ENCODE results near the gene RSPO3. TPM values are rescaled to one million over a fixed set of nuclear protein-coding genes. Genes with fewer than 3 reads are reported as not detected.
"Not testable (repeated sequence)": the region's sequence is repeated elsewhere in the genome, so short reads cannot be mapped to it uniquely, and the experiment has no call there.

RSPO3 gene
- total RNA-seq, 1 donor from 2014 or later = 14.0 TPM

- Histone ChIP-seq H3K9me3 (no peaks in the 10 kb centered on the region), H3K27me3 (no peaks in the 10 kb centered on the region), H3K4me3 (no peak overlapping the region), H3K27ac (no peak overlapping the region), H3K36me3 (no peaks in the 10 kb centered on the region), H3K4me1 (no peaks in the 10 kb centered on the region)
- no peak for DNase-seq (ENCODE audit: extremely low spot score in 2 of 2)
- TF ChIP-seq POLR2AphosphoS5 (IDR thresholded peaks at IDR 0.05; ENCODE audit: insufficient read depth in 1 of 2, low read depth in 1 of 2) (no peak), CTCF (IDR thresholded peaks at IDR 0.05) (no peak), POLR2A (IDR thresholded peaks at IDR 0.05) (no peak)
- intact Hi-C loops (cut with DNase I) = no loop called here
Measured at GRCh38 chr6:127207591-127208120, 89.2 kb downstream of the RSPO3 start.

DNA sequence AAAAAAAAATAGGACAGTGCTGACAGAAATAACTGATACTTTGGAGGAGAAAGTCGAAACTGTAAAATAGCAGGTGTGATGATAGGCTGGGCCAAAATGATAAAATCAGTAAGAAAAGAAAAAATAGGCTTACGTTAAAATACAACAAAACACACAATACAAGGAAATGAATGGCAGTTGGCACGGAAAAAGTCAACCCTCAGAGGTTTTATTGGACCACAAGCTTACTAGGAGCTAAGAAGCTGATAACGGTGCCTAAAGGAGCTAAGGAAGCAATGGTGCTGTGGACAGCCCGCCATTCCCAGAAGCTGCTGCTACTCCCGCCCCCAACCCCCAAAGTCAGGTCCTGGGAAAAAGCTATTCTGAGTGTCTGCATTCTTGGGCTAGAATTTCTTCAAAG is 92.3 kb downstream of the RSPO3 start:
- Histone ChIP-seq H3K36me3 (no peaks in the 10 kb centered on the region), H3K27ac (no peak overlapping the region), H3K27me3 (no peaks in the 10 kb centered on the region), H3K4me3 (no peak overlapping the region), H3K4me1 (no peaks in the 10 kb centered on the region), H3K9me3 (no peaks in the 10 kb centered on the region)
- DNase-seq (ENCODE audit: extremely low spot score in 2 of 2) = no peak
- intact Hi-C loops (cut with DNase I) = no loop called here
- TF ChIP-seq POLR2AphosphoS5 (IDR thresholded peaks at IDR 0.05; ENCODE audit: insufficient read depth in 1 of 2, low read depth in 1 of 2) (no peak), CTCF (IDR thresholded peaks at IDR 0.05) (no peak), POLR2A (IDR thresholded peaks at IDR 0.05) (no peak)

- Histone ChIP-seq H3K4me3 (no peak overlapping the region), H3K27ac (no peak overlapping the region), H3K36me3 (no peaks in the 10 kb centered on the region), H3K4me1 (no peaks in the 10 kb centered on the region), H3K9me3 (no peaks in the 10 kb centered on the region), H3K27me3 (no peaks in the 10 kb centered on the region)
- no peak for TF ChIP-seq POLR2A (IDR thresholded peaks at IDR 0.05)
- no peak for TF ChIP-seq CTCF (IDR thresholded peaks at IDR 0.05)
- TF ChIP-seq POLR2AphosphoS5 (IDR thresholded peaks at IDR 0.05; ENCODE audit: insufficient read depth in 1 of 2, low read depth in 1 of 2) = no peak
- intact Hi-C loops (cut with DNase I) = no loop called here
- no peak for DNase-seq (ENCODE audit: extremely low spot score in 2 of 2)
Measured at GRCh38 chr6:127212376-127212775, 93.9 kb downstream of the RSPO3 start.

DNA sequence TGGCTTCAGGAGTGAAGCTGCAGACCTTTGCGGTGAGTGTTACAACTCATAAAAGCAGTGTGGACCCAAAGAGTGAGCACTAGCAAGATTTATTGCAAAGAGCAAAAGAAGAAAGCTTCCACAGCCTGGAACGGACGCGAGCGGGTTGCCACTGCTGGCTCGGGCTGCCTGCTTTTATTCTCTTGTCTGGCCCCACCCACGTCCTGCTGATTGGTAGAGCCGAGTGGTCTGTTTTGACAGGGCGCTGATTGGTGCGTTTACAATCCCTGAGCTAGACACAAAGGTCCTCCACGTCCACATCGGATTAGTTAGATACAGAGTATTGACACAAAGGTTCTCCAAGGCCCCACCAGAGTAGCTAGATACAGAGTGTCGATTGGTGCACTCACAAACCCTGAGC is 95.6 kb downstream of the RSPO3 start:
- H3K4me1 ChIP-seq; DNase-seq (ENCODE audit: extremely low spot score in 2 of 2); H3K27ac ChIP-seq; H3K4me3 ChIP-seq; intact Hi-C loops (cut with DNase I); H3K27me3 ChIP-seq; H3K36me3 ChIP-seq; H3K9me3 ChIP-seq: not testable (repeated sequence)

DNA sequence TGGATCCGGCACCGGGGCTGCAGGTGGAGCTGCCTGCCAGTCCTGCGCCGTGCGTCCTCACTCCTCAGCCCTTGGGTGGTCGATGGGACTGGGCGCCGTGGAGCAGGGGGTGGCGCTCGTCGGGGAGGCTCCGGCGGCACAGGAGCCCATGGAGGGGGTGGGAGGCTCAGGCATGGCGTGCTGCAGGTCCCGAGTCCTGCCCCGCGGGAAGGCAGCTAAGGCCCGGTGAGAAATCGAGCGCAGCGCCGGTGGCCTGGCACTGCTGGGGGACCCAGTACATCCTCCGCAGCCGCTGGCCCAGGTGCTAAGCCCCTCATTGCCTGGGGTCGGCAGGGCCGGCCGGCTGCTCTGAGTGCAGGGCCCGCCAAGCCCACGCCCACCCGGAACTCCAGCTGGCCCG is 96.1 kb downstream of the RSPO3 start:
- H3K27me3 ChIP-seq; H3K4me3 ChIP-seq; H3K9me3 ChIP-seq; intact Hi-C loops (cut with DNase I); DNase-seq (ENCODE audit: extremely low spot score in 2 of 2); H3K36me3 ChIP-seq; H3K27ac ChIP-seq; H3K4me1 ChIP-seq: not testable (repeated sequence)

DNA sequence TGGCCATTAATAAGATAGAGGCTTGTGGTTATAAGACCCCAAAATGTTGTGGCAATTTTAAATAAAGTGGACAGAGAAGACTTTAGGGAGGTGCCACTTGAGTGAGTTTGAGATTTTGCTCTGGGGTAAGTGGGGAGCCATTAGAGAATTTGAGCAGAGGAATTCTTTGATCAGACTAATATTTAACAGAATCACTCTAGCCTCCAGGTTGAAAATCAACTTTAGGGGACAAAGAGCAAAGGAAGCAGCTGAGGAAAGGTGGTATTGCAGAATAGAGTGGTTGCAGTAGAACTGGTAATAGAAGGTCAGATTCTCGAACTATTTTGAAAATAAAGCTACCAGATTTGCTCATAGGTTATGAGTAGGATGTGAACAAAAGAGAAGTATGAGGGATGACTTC is 97.5 kb downstream of the RSPO3 start:
- H3K36me3 ChIP-seq = no peaks in the 10 kb centered on the region
- intact Hi-C loops (cut with DNase I) = no loop called here
- no peak for TF ChIP-seq CTCF (IDR thresholded peaks at IDR 0.05)
- TF ChIP-seq POLR2A (IDR thresholded peaks at IDR 0.05) = no peak
- no peak for TF ChIP-seq POLR2AphosphoS5 (IDR thresholded peaks at IDR 0.05; ENCODE audit: insufficient read depth in 1 of 2, low read depth in 1 of 2)
- H3K9me3 ChIP-seq = no peaks in the 10 kb centered on the region
- DNase-seq (ENCODE audit: extremely low spot score in 2 of 2) = no peak
- no peaks in the 10 kb centered on the region for H3K4me1 ChIP-seq
- no peak overlapping the region for H3K27ac ChIP-seq
- no peak overlapping the region for H3K4me3 ChIP-seq
- H3K27me3 ChIP-seq = no peaks in the 10 kb centered on the region
